ENCODE results near the gene ZNF841.
"Not testable (repeated sequence)": the region's sequence is repeated elsewhere in the genome, so short reads cannot be mapped to it uniquely, and the experiment has no call there.

Gene ZNF841

DNA sequence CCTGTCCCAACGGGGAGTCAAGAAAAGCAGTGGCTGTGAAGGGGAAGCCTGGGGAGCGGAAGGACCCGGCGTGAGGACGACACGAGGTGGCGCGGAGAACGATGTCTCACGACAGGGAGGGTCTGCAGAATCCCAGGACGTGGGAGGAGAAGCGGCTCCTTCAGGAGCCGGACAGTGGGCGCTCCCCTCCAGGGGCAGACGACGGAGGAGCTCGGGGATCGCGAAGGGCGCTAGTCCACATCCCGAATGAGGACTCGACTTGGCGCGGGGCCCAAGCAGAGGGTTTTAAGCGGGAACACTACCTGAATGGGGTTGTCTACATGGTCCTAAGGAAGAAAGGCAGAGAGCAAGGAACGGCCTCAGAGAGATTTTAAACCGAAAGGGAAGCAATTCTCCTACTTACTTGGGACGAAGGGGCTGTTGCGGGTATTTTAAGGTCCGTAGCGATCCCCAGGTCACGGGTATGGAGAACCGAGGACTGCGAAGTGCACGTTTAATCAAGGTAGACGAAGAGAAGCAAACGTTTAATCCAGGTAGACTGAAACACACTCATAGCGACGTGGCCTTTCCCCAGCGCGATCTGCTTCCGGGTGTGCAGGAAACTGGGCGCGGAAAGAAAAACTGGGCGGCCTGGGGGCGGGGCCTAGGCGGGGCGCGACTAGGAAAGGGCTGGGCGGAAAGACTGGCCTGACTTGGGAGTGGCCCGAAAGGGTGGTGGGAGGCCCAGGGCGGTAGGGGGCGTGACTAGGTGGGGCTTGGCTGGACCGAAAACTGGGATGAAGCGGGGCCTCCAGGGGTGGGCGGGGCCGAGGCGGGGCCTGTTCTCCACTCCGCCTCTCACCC lies at the start of gene ZNF841:
ZNF841 (minus strand) TSS at position 594 of the 843 bp plus-strand sequence. CDS start 10,964 bp downstream, outside the sequence.
- DNase-seq (ENCODE audit: low read depth), result peak; percentile 58

DNA sequence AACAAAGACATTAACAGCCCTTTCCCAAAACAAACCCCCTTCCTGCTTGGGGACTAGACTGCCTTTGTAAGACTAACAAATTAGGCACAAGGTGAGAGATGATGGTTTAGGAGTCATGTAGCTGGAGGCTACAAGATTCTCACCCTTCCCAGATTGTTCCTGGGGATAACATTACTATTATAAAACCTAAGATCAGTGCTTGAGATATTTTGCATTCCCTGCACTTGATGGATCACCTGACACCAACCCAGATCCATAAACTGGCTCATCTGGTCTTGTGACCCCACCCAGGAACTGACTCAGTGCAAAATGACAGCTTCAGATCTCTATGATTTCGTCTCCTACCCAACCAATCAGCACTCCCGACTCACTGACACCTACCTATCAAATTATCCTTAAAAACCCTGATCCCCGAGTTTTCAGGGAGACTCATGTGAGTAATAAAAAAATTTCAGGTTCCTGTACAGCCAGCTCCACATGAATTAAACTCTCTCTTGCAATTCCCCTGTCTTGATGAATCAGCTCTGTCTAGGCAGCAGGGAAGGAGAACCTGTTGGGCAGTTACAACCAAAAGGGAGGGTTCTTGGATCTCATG lies 46.5 kb upstream of the ZNF841 start:
- no peak for DNase-seq (ENCODE audit: low read depth)

DNA sequence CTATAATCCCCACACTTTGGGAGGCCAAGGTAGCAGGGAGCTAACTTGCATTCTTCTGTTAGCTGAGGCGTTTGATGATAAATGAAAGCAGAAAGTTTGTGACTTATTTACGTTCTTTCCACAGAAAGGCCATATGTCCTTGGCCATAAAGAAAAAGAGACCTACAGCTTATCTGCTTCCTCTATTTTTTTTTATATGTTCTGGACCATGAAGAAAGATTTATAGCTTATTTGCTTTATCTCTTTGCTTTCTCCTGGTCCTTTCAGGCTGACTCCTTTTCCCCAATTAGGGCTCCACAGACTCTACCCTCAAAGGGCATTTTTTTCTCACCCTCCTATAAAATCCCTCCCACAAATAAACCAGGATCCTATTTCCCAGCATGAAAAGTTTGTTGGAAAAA lies 45.6 kb upstream of the ZNF841 start:
- no peak for DNase-seq (ENCODE audit: low read depth)

DNA sequence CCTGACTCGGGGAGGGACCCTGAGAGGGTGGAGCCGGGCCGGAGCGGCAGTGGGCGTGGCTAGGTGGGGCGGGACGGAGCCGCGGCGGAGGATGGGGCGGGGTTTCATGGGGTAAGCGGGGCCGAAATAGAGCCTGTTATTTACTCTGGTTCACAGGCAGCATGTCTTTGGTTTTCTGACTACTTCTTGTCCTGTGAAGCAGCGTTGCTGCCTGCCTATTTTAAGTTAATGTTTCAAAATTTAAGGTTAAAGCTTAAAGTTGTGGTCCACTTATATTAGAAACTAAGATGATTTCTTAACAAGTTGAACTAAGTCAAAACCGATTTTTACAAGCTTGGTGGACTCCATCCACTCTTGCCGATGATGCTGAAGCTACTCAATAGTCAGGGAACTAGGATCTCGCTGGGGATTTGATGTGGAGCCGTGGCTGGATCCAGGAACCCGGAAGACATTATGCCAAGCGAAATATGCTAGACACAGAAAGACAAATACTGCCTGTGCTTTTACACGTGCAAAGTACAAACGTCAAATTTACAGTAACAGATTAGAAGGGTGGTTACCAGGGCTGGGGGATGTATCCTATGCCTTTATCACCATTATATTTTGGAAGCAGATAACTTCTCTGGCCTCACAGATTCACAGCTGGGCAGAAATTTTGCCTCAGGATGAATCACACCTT lies 44.6 kb upstream of the ZNF841 start:
- no peak for DNase-seq (ENCODE audit: low read depth)

DNA sequence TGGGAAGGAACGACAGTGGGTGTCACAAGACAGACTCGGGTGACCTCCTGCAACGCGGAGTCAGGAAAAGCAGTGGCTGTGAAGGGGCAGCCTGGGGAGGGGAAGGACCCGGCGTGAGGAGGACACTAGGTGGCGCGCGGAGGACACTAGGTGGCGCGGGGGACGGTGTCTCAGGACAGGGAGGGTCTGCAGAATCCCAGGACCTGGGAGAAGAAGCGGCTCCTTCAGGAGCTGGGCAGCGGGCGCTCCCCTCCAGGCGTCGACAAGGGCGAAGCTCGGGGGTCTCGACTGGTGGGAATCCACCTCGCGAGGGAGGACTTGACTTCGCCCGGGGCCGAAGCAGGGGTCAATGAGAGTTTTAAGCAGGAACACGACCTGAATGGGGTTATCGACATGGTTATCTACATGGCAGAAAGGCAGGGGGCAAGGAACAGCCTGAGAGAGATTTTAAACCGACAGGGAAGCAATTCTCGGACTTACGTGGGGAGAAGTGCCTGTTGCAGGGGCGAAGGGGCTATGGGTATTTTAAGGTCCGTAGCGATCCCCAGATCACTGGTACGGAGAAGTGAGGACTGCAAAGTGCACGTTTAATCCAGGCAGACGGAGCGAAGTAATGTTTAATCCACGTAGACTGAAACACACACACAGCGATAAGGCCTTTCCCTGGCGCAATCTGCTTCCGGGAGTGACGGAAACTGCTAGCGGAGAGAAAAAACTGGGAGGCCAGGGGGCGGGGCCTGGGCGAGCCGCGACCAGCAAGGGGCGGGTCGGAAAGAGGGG lies 43.9 kb upstream of the ZNF841 start, which contains the start of gene ZNF616:
ZNF616 (minus strand) TSS at position 687 of the 780 bp plus-strand sequence. CDS start 9,426 bp downstream, outside the sequence.
- DNase-seq (ENCODE audit: low read depth), result peak; percentile 92

DNA sequence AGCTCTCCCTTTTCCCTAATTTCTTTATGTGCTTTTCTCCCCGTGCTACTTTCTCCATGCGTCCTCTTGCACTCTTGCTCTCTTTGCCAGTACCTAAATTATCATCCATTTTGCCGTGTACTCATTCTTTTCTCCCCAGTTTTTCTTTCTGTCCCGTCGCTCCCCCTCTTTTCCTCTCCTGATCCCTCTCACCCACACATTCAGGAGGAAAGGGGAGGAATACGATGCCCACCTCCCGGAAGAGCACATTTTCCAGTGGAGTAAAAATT lies 43.4 kb upstream of the ZNF841 start:
- no peak for DNase-seq (ENCODE audit: low read depth)

DNA sequence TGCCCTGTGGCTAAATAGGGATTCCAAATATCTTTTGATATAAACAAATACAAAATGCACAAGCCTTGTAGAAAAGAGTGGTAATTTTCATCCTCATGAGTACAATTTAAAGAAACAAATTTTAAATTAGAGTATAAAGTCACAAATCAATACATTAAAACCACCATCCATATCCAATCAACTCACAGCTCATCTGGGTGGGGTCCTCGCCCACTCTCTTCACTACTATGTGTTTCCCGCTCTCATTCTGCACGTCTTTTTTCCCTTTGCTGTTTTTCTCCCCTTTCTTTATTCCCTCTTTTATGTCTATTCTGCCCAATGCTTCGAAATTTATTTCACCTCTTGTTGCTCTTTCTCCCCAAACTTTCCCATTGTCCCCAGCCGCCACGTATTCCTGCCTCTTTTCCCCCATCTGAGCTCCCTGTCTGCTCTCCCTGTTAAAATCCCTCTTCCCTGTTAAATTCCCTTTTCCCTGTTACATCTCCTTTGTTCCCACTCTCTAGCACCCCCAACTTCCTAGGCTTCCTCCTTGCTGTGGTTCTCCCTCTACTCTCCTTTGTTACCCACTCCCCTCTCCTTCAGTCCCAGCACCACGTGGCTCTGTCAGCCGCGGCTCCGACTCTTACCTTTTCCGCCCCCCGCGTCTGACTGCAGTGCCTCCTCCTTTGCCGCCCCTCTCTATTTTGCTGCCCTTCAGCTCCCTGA lies 42.9 kb upstream of the ZNF841 start:
- no peak for DNase-seq (ENCODE audit: low read depth)

DNA sequence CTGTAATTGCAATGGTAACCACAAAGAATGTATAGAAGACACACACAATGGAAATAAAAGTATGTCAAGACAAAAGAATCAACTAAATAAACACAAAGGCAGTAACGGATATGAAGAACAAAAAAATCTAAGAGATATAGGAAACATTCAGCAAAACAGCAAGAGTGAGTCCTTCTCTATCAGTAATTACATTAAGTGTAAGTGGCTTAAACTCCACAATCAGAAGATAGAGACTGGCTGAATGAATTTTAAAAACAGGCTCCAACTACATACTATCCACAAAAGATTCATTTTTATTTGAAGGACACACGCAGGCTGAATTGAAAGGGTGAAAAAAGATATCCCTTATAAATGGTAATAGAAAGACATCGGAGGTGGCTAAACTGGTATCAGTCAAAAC lies 24.7 kb upstream of the ZNF841 start:
- DNase-seq (ENCODE audit: low read depth), result no peak

DNA sequence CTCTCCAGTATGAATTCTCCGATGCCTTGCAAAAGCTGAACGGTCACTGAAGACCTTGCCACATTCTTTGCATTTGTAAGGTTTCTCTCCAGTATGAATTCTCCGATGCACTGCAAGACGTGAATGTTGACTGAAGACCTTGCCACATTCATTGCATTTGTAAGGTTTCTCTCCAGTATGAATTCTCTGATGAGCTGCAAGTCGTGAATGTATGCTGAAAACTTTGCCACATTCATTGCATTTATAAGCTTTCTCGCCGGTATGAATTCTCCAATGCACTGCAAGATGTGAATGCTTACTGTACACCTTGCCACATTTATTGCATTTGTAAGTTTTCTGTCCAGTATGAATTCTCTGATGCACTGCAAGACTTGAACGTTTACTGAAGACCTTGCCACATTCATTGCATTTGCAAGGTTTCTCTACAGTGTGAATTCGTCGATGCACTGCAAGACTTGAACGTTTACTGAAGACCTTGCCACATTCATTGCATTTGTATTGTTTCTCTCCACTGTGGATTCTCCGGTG lies 20.0 kb upstream of the ZNF841 start:
- no peak for DNase-seq (ENCODE audit: low read depth)

DNA sequence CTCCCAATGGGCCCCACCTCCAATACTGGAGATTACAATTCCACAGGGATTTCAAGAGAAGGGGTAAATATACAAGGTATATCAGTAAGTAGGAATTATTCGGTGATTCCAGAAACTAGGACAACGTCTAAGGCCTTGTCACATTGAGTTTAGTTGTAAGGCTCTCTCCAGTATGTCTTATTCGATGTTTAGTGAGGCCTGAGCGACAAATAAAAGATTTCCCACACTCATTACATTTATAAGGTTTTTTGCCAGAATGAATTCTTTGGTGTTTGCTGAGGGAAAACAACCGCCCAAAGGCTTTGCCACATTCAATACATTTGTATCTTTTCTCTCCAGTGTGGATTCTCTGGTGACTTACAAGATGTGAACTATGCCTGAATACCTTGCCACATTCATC lies 19.1 kb upstream of the ZNF841 start:
- DNase-seq (ENCODE audit: low read depth), result no peak

DNA sequence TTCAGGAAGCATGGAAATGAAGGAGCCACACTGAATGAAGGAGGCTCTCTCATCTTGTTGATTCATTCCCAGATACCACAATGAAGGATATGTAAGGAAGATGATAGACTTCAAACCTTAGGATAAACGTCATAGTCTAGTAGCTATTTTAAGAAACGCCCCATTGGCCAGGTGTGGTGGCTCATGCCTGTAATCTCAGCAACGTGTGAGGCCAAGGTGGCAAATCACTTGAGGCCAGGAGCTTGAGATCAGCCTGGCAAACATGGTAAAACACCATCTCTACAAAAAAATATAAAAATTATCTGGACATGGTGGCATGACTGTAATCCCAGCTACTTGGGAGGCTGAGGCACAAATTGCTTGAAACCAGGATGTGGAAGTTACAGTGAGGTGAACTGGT lies 17.1 kb upstream of the ZNF841 start:
- no peak for DNase-seq (ENCODE audit: low read depth)

DNA sequence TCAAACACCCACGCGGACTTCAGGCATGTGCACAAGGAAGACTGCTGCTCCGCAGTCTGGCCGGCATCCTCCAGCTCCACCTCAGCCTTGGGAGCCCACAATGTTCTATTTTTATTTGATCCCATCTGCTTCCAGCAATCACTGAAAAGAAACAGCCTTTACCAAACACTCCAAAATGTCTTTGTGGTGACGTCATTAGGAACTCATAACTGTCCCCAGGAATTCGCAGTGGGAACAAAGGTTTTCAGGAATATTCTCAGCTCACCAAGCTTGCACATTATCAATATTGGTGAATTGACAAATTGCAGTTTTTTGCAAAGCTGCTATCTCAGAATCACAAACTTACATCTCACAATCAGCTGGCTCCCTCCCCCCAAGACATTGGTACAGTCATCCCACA lies 15.2 kb upstream of the ZNF841 start:
- DNase-seq (ENCODE audit: low read depth), result no peak

DNA sequence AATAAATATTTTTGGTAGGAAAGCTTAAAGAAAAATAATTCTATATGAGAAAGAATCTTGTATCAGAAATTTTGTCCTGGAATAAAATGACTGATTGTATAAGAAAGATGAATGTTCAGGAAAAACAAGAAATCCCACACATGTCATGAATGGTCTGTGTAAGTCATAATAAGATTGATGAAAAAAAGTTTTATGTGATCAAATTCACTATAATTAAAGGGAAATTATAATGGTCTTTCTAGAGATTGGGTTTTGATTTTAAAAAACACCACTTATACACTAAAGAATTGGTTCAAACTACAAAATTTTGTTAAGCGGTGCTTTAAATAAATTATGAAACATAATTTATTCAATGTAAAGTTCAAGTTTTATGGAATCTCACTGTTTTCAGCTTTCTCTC lies 7.2 kb upstream of the ZNF841 start:
- no peak for DNase-seq (ENCODE audit: low read depth)

DNA sequence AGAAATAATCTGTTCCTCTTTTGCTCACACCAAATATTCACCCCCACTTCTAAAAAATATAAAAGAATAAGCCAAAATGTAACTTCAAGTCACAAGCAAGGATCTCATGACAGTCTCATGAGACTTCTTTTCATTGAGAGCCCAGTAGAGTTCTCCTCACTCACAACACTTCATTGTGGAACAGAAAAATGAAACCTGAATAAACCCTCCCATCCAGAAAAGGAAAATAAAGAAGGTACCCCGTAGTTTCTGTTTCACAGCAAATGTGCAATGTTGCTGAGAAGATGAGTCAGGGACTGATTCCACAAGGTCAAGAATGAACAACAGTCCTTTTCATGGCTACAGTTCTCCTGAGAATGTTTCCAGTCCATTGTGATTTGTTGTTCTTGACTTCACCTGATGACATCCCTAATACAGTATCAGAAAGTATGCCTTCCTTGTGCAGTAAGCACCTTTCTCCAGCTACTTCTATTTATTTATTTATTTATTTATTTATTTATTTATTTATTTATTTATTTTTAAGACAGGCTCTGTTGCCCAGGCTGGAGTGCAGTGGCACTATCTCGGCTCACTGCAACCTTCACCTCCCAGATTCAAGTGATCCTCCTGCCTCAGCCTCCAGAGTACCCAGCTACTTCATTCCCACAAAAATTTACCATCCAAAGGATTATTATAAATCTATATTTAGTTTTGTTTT lies 6.4 kb upstream of the ZNF841 start:
- DNase-seq (ENCODE audit: low read depth), result no peak

DNA sequence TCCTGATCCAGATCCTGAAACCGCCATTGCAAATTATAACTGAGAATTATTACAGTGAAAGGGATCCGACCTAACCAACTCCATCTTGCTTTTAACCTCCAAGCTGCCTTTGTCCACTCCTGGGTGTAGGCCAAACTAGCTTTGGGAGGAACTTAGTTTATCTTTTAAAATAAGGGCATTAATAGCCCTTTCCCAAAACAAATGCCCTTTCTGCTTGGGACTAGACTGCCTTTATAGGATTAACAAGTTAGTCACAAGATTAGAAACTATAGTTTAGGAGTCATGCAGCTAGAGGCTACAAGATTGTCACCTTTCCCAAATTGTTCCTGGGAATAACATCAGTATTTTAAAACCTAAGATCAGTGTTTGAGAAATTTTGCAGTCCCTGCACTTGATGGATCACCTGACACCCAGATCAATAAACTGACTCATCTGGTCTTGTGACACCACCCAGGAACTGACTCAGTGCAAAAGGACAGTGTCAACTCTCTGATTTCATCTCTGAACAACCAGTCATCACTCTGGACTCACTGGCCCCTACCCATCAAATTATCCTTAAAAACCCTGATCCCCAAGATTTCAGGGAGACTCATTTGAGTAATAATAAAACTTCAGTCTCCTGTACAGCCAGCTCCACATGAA lies 4.1 kb upstream of the ZNF841 start:
- DNase-seq (ENCODE audit: low read depth), result no peak

DNA sequence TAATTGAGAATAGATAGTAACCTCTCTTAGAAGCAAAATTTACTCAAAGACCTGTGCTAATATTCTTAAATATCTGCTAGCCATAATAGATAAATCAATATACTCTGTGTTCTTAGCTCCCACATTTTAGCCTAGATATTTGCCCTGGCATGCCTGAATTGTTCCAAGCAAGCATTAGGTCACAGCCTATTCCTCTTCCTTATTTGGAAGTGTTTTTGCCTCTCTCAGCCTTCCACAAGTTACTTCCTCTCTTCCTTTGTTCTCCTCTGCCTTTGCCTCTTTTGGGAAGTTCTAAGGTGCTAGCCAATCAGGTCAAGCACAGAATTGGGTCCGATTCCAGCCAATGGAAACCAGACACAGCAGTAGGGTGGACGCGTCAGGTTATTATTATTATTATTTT lies 851 bp upstream of the ZNF841 start:
- not testable (repeated sequence) for DNase-seq (ENCODE audit: low read depth)

DNA sequence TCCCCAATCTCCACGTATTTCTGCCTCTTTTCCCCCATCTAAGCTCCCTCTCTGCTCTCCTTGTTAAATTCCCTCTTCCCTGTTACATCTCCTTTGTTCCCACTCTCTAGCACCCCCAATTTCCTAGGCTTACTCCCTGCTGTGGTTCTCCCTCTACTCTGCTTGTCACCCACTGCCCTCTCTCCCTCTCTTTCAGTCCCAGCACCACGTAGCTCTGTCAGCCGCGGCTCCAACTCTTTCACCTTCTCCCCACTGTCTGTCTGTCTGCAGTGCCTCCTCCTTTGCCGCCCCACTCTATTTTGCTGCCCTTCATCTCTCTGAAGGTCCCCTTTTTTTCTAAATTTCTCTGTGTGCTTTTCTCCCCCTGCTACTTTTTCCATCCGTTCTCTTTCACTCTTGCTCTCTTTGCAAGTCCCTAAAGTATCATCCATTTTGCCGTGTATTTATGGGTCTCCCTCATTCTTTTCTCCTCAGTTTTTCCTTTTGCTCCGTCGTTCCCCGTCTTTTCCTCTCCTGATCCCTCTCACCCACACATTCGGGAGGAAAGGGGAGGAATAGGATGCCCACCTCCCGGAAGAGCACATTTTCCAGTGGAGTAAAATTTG lies 937 bp downstream of the ZNF841 start:
- no peak for DNase-seq (ENCODE audit: low read depth)

DNA sequence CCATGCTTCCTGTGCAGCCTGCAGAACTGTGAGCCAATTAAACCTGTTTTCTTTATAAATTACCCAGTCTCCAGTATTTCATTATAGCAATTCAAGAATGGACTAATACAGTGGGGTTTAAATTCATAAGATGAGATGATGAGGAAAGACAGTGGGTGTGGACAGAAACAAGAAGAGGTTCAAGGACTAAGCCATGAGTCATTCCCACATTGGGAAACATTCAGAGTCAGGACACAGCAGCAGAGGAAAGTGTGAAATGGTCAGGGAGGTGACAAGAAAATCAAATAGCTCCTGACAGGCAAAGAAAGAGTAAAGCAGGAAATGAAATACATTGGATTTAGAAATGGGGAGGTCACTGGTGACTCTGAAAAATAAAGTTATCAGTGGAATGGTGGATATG lies 9.1 kb downstream of the ZNF841 start:
- no peak for DNase-seq (ENCODE audit: low read depth)

DNA sequence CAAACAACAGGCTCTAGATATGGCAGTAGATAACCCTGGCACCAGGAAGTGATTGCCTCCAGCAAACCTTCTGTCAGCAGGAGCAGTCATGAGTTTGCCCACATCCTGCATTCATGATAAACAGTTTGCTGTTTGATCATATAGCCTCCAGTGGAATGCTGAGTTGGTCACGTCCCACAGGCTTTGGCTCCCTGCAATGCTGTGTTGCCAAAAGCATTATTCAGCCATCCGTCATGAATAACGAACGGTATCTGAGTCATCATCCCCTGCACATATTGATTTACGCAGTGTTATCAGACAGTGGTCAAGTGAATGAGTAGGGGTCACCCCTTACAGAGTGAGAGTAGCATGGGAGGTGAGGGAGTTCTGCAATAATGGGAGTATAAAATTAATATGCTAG lies 25.1 kb downstream of the ZNF841 start:
- DNase-seq (ENCODE audit: low read depth), result no peak

DNA sequence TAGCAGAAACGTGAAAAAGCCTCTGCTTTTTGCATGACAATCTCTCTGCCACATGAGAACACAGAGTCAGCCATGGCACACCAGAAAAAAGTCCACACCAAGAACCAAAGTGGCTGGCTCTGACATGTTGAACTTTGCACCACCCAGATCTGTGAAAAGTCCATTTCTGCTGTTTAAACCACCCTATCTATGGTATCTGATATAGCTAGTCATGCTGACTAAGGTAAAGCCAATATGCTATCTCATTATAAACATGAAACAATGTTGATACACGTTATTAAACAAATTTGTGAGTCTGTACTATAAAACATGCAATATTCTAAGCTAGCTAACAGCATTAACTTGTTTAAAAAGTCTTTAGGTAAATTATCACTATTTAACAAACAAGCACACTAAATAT lies 25.9 kb downstream of the ZNF841 start:
- no peak for DNase-seq (ENCODE audit: low read depth)
